ENCODE measurements around the gene DLG2. TPM values are rescaled to one million over a fixed set of nuclear protein-coding genes. Genes with fewer than 3 reads are reported as not detected.

Gene DLG2
- polyA plus RNA-seq, 1 experiment, result 0.68 TPM

DNA sequence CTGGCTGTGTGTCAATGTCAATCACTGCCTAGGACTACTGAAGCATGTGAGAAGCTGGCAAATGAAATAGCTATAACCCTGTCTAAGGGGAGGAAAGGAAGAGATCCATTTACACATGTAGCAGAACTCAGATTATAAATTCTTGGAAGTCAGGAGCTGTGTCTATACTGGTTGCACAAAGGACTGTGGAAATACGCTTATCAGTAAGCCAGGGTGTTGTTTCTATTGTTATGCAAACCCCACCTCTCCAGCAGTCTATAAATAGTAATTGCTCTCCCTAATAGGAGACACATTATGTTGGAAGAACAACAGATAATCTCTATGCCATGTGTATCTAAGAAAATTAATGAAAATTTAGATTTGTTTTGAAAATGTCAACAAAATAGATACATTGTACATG lies 1647.6 kb downstream of the DLG2 start:
- H3K4me3 ChIP-seq (ENCODE audit: low read depth, low read length), result no peak overlapping the region
- H3K27me3 ChIP-seq (ENCODE audit: control insufficient read depth, insufficient read depth, low read length), result no peaks in the 10 kb centered on the region
- CTCF ChIA-PET, result no interaction called here
- TF ChIP-seq, protein P1, sequence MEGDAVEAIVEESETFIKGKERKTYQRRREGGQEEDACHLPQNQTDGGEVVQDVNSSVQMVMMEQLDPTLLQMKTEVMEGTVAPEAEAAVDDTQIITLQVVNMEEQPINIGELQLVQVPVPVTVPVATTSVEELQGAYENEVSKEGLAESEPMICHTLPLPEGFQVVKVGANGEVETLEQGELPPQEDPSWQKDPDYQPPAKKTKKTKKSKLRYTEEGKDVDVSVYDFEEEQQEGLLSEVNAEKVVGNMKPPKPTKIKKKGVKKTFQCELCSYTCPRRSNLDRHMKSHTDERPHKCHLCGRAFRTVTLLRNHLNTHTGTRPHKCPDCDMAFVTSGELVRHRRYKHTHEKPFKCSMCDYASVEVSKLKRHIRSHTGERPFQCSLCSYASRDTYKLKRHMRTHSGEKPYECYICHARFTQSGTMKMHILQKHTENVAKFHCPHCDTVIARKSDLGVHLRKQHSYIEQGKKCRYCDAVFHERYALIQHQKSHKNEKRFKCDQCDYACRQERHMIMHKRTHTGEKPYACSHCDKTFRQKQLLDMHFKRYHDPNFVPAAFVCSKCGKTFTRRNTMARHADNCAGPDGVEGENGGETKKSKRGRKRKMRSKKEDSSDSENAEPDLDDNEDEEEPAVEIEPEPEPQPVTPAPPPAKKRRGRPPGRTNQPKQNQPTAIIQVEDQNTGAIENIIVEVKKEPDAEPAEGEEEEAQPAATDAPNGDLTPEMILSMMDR (IDR thresholded peaks at IDR 0.05; ENCODE audit: low read depth, low read length), result no peak
- H3K27ac ChIP-seq (ENCODE audit: low read depth, low read length), result no peak overlapping the region
- DNase-seq (ENCODE audit: low read depth, low spot score), result no peak
- POLR2A ChIA-PET, result no interaction called here
- H3K9me3 ChIP-seq (ENCODE audit: control insufficient read depth, insufficient read depth, low read length), result no peaks in the 10 kb centered on the region

DNA sequence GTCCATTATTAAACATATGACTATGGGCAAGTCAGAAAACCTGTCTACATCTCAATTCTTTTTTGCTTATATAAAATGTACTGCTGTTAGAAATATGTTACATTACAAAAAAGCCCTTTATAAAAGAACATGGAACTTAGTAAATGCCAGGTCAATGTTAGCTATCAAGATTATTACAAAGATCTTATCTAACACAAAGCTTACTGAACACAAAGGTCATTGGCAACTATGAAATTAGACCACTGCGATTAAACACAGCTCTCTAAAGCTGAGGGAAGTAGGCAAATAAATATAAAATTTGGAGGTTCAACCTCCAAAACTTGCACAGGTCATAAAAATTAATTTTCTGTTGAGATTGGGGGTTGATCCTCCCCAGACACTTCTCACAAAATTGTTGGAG lies 1648.2 kb downstream of the DLG2 start:
- H3K4me3 ChIP-seq (ENCODE audit: low read depth, low read length), result no peak overlapping the region
- DNase-seq (ENCODE audit: low read depth, low spot score), result no peak
- ChIA-PET POLR2A (no interaction called here), CTCF (no interaction called here)
- TF ChIP-seq, protein P1 (IDR thresholded peaks at IDR 0.05; ENCODE audit: low read depth, low read length), result no peak
- H3K9me3 ChIP-seq (ENCODE audit: control insufficient read depth, insufficient read depth, low read length), result no peaks in the 10 kb centered on the region
- H3K27ac ChIP-seq (ENCODE audit: low read depth, low read length), result no peak overlapping the region
- H3K27me3 ChIP-seq (ENCODE audit: control insufficient read depth, insufficient read depth, low read length), result no peaks in the 10 kb centered on the region

DNA sequence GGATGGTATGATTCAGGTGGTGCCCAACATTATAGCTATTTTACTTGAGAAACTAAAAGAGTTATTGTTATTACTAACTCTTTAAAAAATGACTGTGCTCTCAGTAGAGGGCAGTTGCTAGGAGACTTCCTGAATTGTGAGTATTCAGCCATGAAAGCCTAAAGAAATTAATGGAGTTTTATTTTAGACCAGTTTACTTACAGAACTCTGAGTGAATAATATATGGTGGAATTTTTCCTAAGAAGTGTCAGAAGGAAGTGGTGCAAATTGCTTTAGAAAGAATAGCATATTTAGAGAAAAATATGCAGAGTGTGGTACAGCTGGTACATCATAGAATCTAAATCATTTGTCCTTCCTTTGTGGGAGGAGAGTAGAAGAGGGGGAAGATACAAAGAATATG lies 1651.1 kb downstream of the DLG2 start:
- TF ChIP-seq, protein P1 (IDR thresholded peaks at IDR 0.05; ENCODE audit: low read depth, low read length), result no peak
- POLR2A ChIA-PET, result no interaction called here

DNA sequence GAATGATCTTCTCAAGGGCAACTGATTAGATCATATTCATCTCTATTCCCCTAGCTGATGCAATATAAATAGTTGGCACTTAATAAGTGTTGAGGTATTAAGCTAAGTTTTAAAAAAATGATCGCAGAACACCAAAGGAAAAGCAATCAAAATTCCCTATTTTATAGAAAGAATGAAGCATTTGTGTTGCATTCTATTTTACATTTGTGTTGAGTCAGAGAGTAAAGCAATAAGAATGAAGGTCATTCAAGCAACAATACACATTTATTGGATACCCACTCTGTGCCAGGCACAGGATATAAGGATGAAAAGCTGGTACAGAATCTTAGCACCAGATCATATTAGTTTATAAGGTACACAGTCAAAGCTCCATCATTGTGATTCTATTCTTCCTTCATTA lies 1654.6 kb downstream of the DLG2 start:
- Histone ChIP-seq H3K9me3 (ENCODE audit: control insufficient read depth, insufficient read depth, low read length) (no peaks in the 10 kb centered on the region), H3K4me3 (ENCODE audit: low read depth, low read length) (no peak overlapping the region), H3K27ac (ENCODE audit: low read depth, low read length) (no peak overlapping the region), H3K27me3 (ENCODE audit: control insufficient read depth, insufficient read depth, low read length) (no peaks in the 10 kb centered on the region)
- DNase-seq (ENCODE audit: low read depth, low spot score), result no peak
- POLR2A ChIA-PET, result no interaction called here
- CTCF ChIA-PET, result no interaction called here
- TF ChIP-seq, protein P1 (IDR thresholded peaks at IDR 0.05; ENCODE audit: low read depth, low read length), result no peak

More for the DNA sequence above, 1651.1 kb downstream of the DLG2 start:
- no peak overlapping the region for H3K4me3 ChIP-seq (ENCODE audit: low read depth, low read length)
- CTCF ChIA-PET, result no interaction called here
- DNase-seq (ENCODE audit: low read depth, low spot score), result no peak
- H3K27me3 ChIP-seq (ENCODE audit: control insufficient read depth, insufficient read depth, low read length), result no peaks in the 10 kb centered on the region
- no peak overlapping the region for H3K27ac ChIP-seq (ENCODE audit: low read depth, low read length)
- no peaks in the 10 kb centered on the region for H3K9me3 ChIP-seq (ENCODE audit: control insufficient read depth, insufficient read depth, low read length)

DNA sequence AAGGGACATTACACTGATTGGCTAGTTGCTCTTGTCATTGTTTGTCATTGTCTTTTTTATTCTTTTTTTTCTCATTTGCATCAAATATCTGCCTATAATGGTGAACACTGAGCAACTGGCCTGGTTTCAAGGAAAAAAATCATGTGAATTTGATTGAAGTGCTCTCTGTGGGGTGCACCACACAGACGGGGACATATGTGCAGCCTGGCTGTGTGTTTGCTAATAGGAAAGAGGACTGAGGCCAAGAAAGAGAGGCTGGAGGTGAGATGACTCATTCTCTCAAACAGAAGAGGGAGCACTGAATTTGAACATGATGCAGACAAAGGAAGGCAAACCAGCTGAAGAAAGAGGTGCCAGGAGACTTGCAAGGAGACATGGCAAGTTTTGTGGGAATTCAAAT lies 1656.1 kb downstream of the DLG2 start:
- TF ChIP-seq, protein P1 (IDR thresholded peaks at IDR 0.05; ENCODE audit: low read depth, low read length), result no peak
- DNase-seq (ENCODE audit: low read depth, low spot score), result no peak
- POLR2A ChIA-PET, result no interaction called here
- CTCF ChIA-PET, result no interaction called here
- Histone ChIP-seq H3K9me3 (ENCODE audit: control insufficient read depth, insufficient read depth, low read length) (no peaks in the 10 kb centered on the region), H3K27me3 (ENCODE audit: control insufficient read depth, insufficient read depth, low read length) (no peaks in the 10 kb centered on the region), H3K4me3 (ENCODE audit: low read depth, low read length) (no peak overlapping the region), H3K27ac (ENCODE audit: low read depth, low read length) (no peak overlapping the region)
